ENCODE results near the gene TP53I11.

The TP53I11 gene

GRCh38 chr11:44987506-44987905, 36.8 kb upstream of the TP53I11 start:
- no peak overlapping the region for H3K4me3 ChIP-seq (replicated peaks; ENCODE audit: low read depth, low read length)
- TF ChIP-seq CTCF (IDR thresholded peaks at IDR 0.05; ENCODE audit: low read length, missing control alignments), result no peak
- no peak for DNase-seq (ENCODE audit: low read depth)

- no peak for DNase-seq (ENCODE audit: low read depth)
- no peak for TF ChIP-seq CTCF (IDR thresholded peaks at IDR 0.05; ENCODE audit: low read length, missing control alignments)
Measured at GRCh38 chr11:44986315-44986714, 35.6 kb upstream of the TP53I11 start.

GRCh38 chr11:44985721-44986120, 35.0 kb upstream of the TP53I11 start:
- no peak overlapping the region for H3K4me3 ChIP-seq (replicated peaks; ENCODE audit: low read depth, low read length)
- no peak for TF ChIP-seq CTCF (IDR thresholded peaks at IDR 0.05; ENCODE audit: low read length, missing control alignments)
- no peak for DNase-seq (ENCODE audit: low read depth)

More at GRCh38 chr11:44986315-44986714, 35.6 kb upstream of the TP53I11 start:
- no peak overlapping the region for H3K4me3 ChIP-seq (replicated peaks; ENCODE audit: low read depth, low read length)

GRCh38 chr11:44983786-44984185, 33.1 kb upstream of the TP53I11 start:
- no peak for TF ChIP-seq CTCF (IDR thresholded peaks at IDR 0.05; ENCODE audit: low read length, missing control alignments)
- H3K4me3 ChIP-seq (replicated peaks; ENCODE audit: low read depth, low read length), result no peak overlapping the region
- no peak for DNase-seq (ENCODE audit: low read depth)

GRCh38 chr11:44982496-44983062, 31.9 kb upstream of the TP53I11 start:
- TF ChIP-seq CTCF (IDR thresholded peaks at IDR 0.05; ENCODE audit: low read length, missing control alignments), result no peak
- no peak for DNase-seq (ENCODE audit: low read depth)

GRCh38 chr11:44980533-44981427, 30.1 kb upstream of the TP53I11 start:
- DNase-seq (ENCODE audit: low read depth), result no peak
- no peak overlapping the region for H3K4me3 ChIP-seq (replicated peaks; ENCODE audit: low read depth, low read length)
- no peak for TF ChIP-seq CTCF (IDR thresholded peaks at IDR 0.05; ENCODE audit: low read length, missing control alignments)

More at GRCh38 chr11:44982496-44983062, 31.9 kb upstream of the TP53I11 start:
- H3K4me3 ChIP-seq (replicated peaks; ENCODE audit: low read depth, low read length), result no peak overlapping the region
